Esophagus (tissue), 2 donors: Measurements from ENCODE around the gene C5. TPM values are rescaled to one million over a fixed set of nuclear protein-coding genes. Genes with fewer than 3 reads are reported as not detected.
A peak's percentile ranks its signal among the peaks of the same experiment; 100 is the strongest.
"Not testable (repeated sequence)": the region's sequence is repeated elsewhere in the genome, so short reads cannot be mapped to it uniquely, and the experiment has no call there.

Experiments used
- H3K27ac ChIP-seq, 2 donors: one replicate each; pipeline ENCODE4 v1.5.1; 2013; ENCODE audit warnings: low read depth in 2 of 2, mild to moderate bottlenecking in 2 of 2, inconsistent platforms in 1 of 2, low read length in 1 of 2, moderate library complexity in 1 of 2
- H3K27me3 ChIP-seq, 2 donors: one replicate each; pipeline ENCODE4 v1.6.1; 2013; ENCODE audit warnings: low read length in 2 of 2, control low read depth in 1 of 2, mild to moderate bottlenecking in 1 of 2; ENCODE audit not compliant: insufficient read depth in 2 of 2, control insufficient read depth in 1 of 2
- H3K36me3 ChIP-seq, 2 donors: one replicate each; pipeline ENCODE4 v1.6.1; 2013; ENCODE audit warnings: low read length in 1 of 2; ENCODE audit not compliant: control insufficient read depth in 2 of 2, insufficient read depth in 2 of 2
- H3K4me1 ChIP-seq, 2 donors: one replicate each; pipeline ENCODE4 v1.6.1; 2013; ENCODE audit warnings: low read length in 1 of 2; ENCODE audit not compliant: control insufficient read depth in 2 of 2, insufficient read depth in 2 of 2
- H3K4me3 ChIP-seq, 2 donors: one replicate each; pipeline ENCODE4 v1.5.1; 2013; ENCODE audit warnings: low read length in 2 of 2, mild to moderate bottlenecking in 2 of 2, low read depth in 1 of 2, moderate library complexity in 1 of 2
- H3K9me3 ChIP-seq, 2 donors: one replicate each; pipeline ENCODE4 v1.6.1; 2013; ENCODE audit warnings: mild to moderate bottlenecking in 2 of 2, low read depth in 1 of 2, low read length in 1 of 2, moderate library complexity in 1 of 2; ENCODE audit not compliant: control insufficient read depth in 2 of 2, insufficient read depth in 1 of 2
- WGBS, 2 donors: extraction: QIAGEN DNeasy Blood & Tissue Kit; methylation state at CpG; one replicate each; pipeline ENCODE4 v1.1.7; 2013; 5-methylcytosine and 5-hydroxymethylcytosine counted together
- polyA plus RNA-seq, 2 donors: library from polyadenylated mRNA; stranded (reverse); fragments of 200-250 nt; gene quantifications; one replicate each; pipeline ENCODE4 v1.2.3, GENCODE V29; 2013
- donor health status: healthy with polysubstance abuse.
- donor health status: Bipolar disorder and iron deficiency.

Gene C5
- 1 to 10 TPM; 1.0 to 1.7 TPM for polyA plus RNA-seq

DNA sequence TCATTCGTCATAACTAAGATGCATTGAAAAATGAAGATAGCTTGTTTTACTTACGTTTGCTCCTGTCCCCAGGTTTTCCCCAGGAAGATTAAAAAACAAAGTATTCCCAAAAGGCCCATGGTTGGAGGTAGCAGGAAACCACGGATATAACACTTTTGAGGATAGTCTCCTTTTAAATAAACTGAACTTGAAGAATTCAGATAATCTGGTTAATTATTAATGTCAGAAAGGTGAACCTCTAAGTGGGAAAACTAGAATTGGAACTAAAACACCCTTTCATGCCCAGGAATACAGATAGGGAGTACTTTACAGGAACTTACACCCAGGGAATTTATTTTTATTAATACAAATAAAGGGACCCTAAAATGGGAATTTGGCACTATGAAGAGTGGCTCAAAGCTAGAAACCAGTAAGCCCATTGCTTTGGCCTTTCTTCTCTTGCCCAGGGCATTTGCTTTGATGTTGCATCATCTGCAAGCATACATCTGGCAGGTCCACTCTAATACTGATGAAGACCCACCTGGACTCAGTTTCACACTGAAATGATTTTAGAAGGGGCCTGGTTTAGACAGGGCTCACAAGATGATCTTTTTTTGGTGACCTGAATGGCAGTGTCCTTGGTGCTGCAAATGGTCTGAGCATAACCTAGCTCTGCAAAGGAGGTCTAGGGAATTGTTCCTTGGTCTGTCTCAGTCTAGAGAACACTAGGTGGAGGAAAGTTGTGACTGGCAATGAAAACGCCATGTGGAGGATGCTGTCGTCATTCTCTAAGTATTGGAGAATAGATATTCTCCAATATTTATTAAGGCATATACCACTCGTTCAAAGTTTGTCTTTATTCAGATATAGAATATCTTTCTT is at the start of gene C5:
C5 (minus strand) TSS at position 148 of the 861 bp plus-strand sequence; CDS start at position 119, 29 bp downstream.
- Histone ChIP-seq H3K9me3 (no peaks in the 10 kb centered on the region), H3K27ac (no peak within 1 kb of the TSS), H3K36me3 (no peaks in the 10 kb centered on the region), H3K4me3 (no peak within 1 kb of the TSS), H3K27me3 (no peaks in the 10 kb centered on the region), H3K4me1 (no peaks in the 10 kb centered on the region)
- WGBS, 2 donors = 73 to 84% methylated on average over 6 of the region's 6 CpGs

DNA sequence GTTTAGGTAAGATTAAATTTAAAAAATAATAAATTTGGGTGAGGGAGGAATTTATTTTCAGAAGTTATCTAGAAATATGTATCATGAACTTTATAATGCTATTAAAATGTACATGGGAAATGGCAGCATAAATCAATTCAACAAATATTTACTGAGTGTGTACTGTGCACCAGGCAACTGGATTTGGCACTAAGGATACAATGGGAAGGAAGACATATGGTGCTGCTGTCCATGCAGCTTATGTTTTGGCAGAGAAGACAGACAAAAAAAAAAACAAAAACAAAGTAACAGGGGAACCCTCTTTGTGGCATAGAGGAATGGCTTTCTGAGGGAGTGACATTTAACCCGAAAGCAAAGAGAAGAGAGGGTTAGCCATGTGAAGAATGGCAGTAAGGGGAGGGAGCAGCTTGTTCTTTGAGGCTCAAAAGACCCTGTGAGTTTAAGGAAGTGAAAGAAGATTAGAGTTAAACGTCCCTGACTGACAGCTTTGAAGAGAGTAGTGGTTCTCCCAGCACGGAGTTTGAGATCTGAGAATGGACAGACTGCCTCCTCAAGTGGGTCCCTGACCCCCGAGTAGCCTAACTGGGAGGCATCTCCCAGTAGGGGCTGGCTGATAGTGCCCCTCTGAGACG is 48.6 kb upstream of the C5 start:
- Histone ChIP-seq H3K4me3 (no peak overlapping the region), H3K9me3 (no peaks in the 10 kb centered on the region), H3K36me3 (no peaks in the 10 kb centered on the region), H3K27ac (no peak overlapping the region), H3K4me1 (no peaks in the 10 kb centered on the region), H3K27me3 (no peaks in the 10 kb centered on the region)
- WGBS, 2 donors = 79 to 81% methylated on average over 5 of the region's 5 CpGs

DNA sequence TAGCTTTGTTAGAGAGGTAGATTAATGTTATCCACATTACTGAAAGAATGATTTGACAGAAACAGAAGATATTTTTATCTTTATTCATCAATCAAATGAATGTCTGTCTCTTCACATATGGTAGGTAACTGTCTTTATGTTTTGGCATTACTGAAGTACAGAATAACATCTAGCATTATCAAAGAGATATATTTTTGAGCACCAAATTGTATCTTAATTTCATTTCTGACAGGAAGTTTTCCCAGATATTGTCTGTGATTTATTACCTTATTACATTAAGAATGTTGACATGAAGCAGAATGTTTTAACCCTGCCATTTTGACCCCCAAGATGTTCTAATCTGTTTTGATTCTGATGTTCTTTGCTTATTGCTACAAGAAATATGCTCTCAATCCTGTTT is 45.0 kb upstream of the C5 start:
- Histone ChIP-seq H3K36me3 (no peaks in the 10 kb centered on the region), H3K4me1 (no peaks in the 10 kb centered on the region), H3K9me3 (no peaks in the 10 kb centered on the region), H3K27me3 (no peaks in the 10 kb centered on the region), H3K27ac (no peak overlapping the region), H3K4me3 (no peak overlapping the region)

- H3K4me1 ChIP-seq, H3K27me3 ChIP-seq, H3K9me3 ChIP-seq, H3K36me3 ChIP-seq, H3K27ac ChIP-seq, H3K4me3 ChIP-seq: not testable (repeated sequence)
- WGBS, 2 donors = 93% methylated on average over 6 of the region's 6 CpGs
Observed at GRCh38 chr9:121090743-121091142, 40.7 kb upstream of the C5 start.

- Histone ChIP-seq H3K9me3 (no peaks in the 10 kb centered on the region), H3K27me3 (no peaks in the 10 kb centered on the region), H3K36me3 (no peaks in the 10 kb centered on the region), H3K4me1 (no peaks in the 10 kb centered on the region), H3K4me3 (no peak overlapping the region), H3K27ac (no peak overlapping the region)
- 78 to 79% methylated on average over 3 of the region's 3 CpGs for WGBS, 2 donors
Observed at GRCh38 chr9:121088576-121088975, 38.5 kb upstream of the C5 start.

GRCh38 chr9:121085661-121086060 is 35.6 kb upstream of the C5 start:
- no peaks in the 10 kb centered on the region for H3K36me3 ChIP-seq
- no peak overlapping the region for H3K27ac ChIP-seq
- H3K4me3 ChIP-seq = no peak overlapping the region
- H3K9me3 ChIP-seq = no peaks in the 10 kb centered on the region
- H3K4me1 ChIP-seq = no peaks in the 10 kb centered on the region
- no peaks in the 10 kb centered on the region for H3K27me3 ChIP-seq
- WGBS, 2 donors = 74 to 89% methylated on average over 1 of the region's 1 CpG

GRCh38 chr9:121082075-121082474 is 32.0 kb upstream of the C5 start:
- Histone ChIP-seq H3K9me3 (no peaks in the 10 kb centered on the region), H3K4me3 (no peak overlapping the region), H3K27ac (no peak overlapping the region), H3K36me3 (peaks cover 0 to 2% of the 10 kb centered on the region in 2 donors), H3K27me3 (no peaks in the 10 kb centered on the region), H3K4me1 (no peaks in the 10 kb centered on the region)
- WGBS, 2 donors = 77 to 81% methylated on average over 1 of the region's 1 CpG

GRCh38 chr9:121075251-121076036 is 25.4 kb upstream of the C5 start:
- H3K36me3 ChIP-seq = peaks cover 0 to 2% of the 10 kb centered on the region in 2 donors

GRCh38 chr9:121074370-121075250 is 24.5 kb upstream of the C5 start, which contains the start of gene CNTRL:
CNTRL (plus strand) TSS chr9:121074955; CDS start chr9:121088327, 13,372 bp downstream.
- peaks cover 0 to 5% of the 10 kb centered on the region in 2 donors for H3K4me1 ChIP-seq
- peak within 1 kb of the TSS; percentile 83 to 95 for H3K27ac ChIP-seq
- H3K9me3 ChIP-seq = no peaks in the 10 kb centered on the region
- H3K4me3 ChIP-seq = peak within 1 kb of the TSS; percentile 76 to 94
- 1% methylated on average over 85 of the region's 85 CpGs for WGBS, 2 donors
- H3K27me3 ChIP-seq = no peaks in the 10 kb centered on the region
- no peaks in the 10 kb centered on the region for H3K36me3 ChIP-seq

More at GRCh38 chr9:121075251-121076036, 25.4 kb upstream of the C5 start:
- Histone ChIP-seq H3K9me3 (no peaks in the 10 kb centered on the region), H3K4me1 (peaks cover 0 to 5% of the 10 kb centered on the region in 2 donors), H3K27me3 (no peaks in the 10 kb centered on the region), H3K27ac (peak overlapping the region; percentile 83 to 95), H3K4me3 (peak overlapping the region; percentile 76 to 94)
- WGBS, 2 donors = 5 to 6% methylated on average over 19 of the region's 19 CpGs
